Hematopoietic multipotent progenitor cell treated with erythropoietin and hydrocortisone succinate and interleukin-3 and kit ligand, for 8 days (in vitro differentiated cells): ENCODE measurements around the gene ERC2.

Experiments used
- DNase-seq: peaks from one replicate; pipeline ENCODE4 v3.0.0-alpha.2; 2015

Gene ERC2

GRCh38 chr3:55626279-55626665, 842.0 kb downstream of the ERC2 start:
- DNase-seq, result no peak

- no peak for DNase-seq
Observed at GRCh38 chr3:55624238-55624637, 844.0 kb downstream of the ERC2 start.

GRCh38 chr3:55623786-55624185, 844.5 kb downstream of the ERC2 start:
- no peak for DNase-seq

- DNase-seq, result no peak
Observed at GRCh38 chr3:55622733-55623132, 845.5 kb downstream of the ERC2 start.

- DNase-seq, result no peak
Observed at GRCh38 chr3:55622116-55622515, 846.2 kb downstream of the ERC2 start.

- DNase-seq, result no peak
Observed at GRCh38 chr3:55621648-55622047, 846.6 kb downstream of the ERC2 start.

GRCh38 chr3:55621026-55621422, 847.2 kb downstream of the ERC2 start:
- no peak for DNase-seq

GRCh38 chr3:55620351-55621025, 847.8 kb downstream of the ERC2 start:
- no peak for DNase-seq

GRCh38 chr3:55619046-55619808, 849.0 kb downstream of the ERC2 start:
- DNase-seq, result no peak

GRCh38 chr3:55617385-55617784, 850.9 kb downstream of the ERC2 start:
- DNase-seq, result no peak

- DNase-seq, result no peak
Observed at GRCh38 chr3:55616803-55617202, 851.5 kb downstream of the ERC2 start.

GRCh38 chr3:55615694-55616295, 852.5 kb downstream of the ERC2 start:
- DNase-seq, result no peak

- DNase-seq, result no peak
Observed at GRCh38 chr3:55615039-55615693, 853.1 kb downstream of the ERC2 start.

- no peak for DNase-seq
Observed at GRCh38 chr3:55611121-55611520, 857.1 kb downstream of the ERC2 start.

GRCh38 chr3:55609230-55609827, 858.9 kb downstream of the ERC2 start:
- DNase-seq, result no peak

GRCh38 chr3:55608301-55608937, 859.8 kb downstream of the ERC2 start:
- no peak for DNase-seq

GRCh38 chr3:55607844-55608243, 860.4 kb downstream of the ERC2 start:
- no peak for DNase-seq

GRCh38 chr3:55607175-55607574, 861.1 kb downstream of the ERC2 start:
- no peak for DNase-seq

GRCh38 chr3:55605443-55606236, 862.6 kb downstream of the ERC2 start:
- DNase-seq, result no peak

- no peak for DNase-seq
Observed at GRCh38 chr3:55604846-55605245, 863.4 kb downstream of the ERC2 start.

GRCh38 chr3:55604402-55604801, 863.9 kb downstream of the ERC2 start:
- no peak for DNase-seq
